H1 (cell line): Measurements from ENCODE around the gene IL12B. TPM values are rescaled to one million over a fixed set of nuclear protein-coding genes. Genes with fewer than 3 reads are reported as not detected.

Source experiments
- CTCF ChIA-PET: fragments of 300-600 bp; sonication (Branson Sonifier 250); formaldehyde crosslinking; loops from one replicate; lab custom pipeline; 2021; ENCODE audit not compliant: partially characterized antibody; lab: Charles Lee
- POLR2A ChIA-PET: fragments of 300-600 bp; sonication (Branson Sonifier 250); formaldehyde crosslinking; loops from one replicate; lab custom pipeline; 2021; ENCODE audit warnings: inconsistent platforms; ENCODE audit not compliant: partially characterized antibody; lab: Charles Lee
- DNase-seq, 2 experiments: peaks; one replicate each; pipeline versions ENCODE4 v3.0.0 to v3.0.0-alpha.2; 2010 to 2022; ENCODE audit warnings: low spot score in 2 of 2, low read depth in 1 of 2, mixed read lengths in 1 of 2
- FAIRE-seq: peaks from 2 replicates; lab custom pipeline; 2011; peaks lifted over from hg19 to GRCh38; lab: Jason Lieb, UNC
- H2AFZ ChIP-seq: 2 replicates; pipeline ENCODE4 v1.8.1; 2012; ENCODE audit warnings: low read length, inconsistent platforms
- H2AK5ac ChIP-seq: 2 replicates; pipeline ENCODE4 v1.6.1; 2013; ENCODE audit warnings: low read depth, low read length
- H2BK120ac ChIP-seq: replicated peaks from 2 replicates; pipeline ENCODE3; 2013; ENCODE audit warnings: low read depth, low read length, inconsistent platforms
- H2BK12ac ChIP-seq: 2 replicates; pipeline ENCODE4 v1.6.1; 2013; ENCODE audit warnings: low read depth, low read length
- H2BK15ac ChIP-seq: 2 replicates; pipeline ENCODE4 v1.6.1; 2013; ENCODE audit warnings: low read length
- H2BK20ac ChIP-seq: 2 replicates; pipeline ENCODE4 v1.6.1; 2013; ENCODE audit warnings: low read length
- H2BK5ac ChIP-seq: 2 replicates; pipeline ENCODE4 v1.6.1; 2013; ENCODE audit warnings: low read depth, low read length
- H3K14ac ChIP-seq: 2 replicates; pipeline ENCODE4 v1.6.1; 2013; ENCODE audit warnings: inconsistent platforms; ENCODE audit not compliant: insufficient read length
- H3K18ac ChIP-seq: 2 replicates; pipeline ENCODE4 v1.6.1; 2013; ENCODE audit warnings: low read length; ENCODE audit errors: extremely low read depth
- H3K23ac ChIP-seq: 2 replicates; pipeline ENCODE4 v1.6.1; 2013; ENCODE audit warnings: inconsistent platforms; ENCODE audit not compliant: insufficient read length
- H3K23me2 ChIP-seq: 2 replicates; pipeline ENCODE4 v1.6.1; 2013; ENCODE audit warnings: low read depth, low read length
- H3K27ac ChIP-seq: 2 replicates; pipeline ENCODE4 v1.6.1; 2011; ENCODE audit warnings: low read depth, low read length, inconsistent platforms
- H3K27me3 ChIP-seq, 4 experiments: replicated peaks in 1 of 4; 1 replicate in 1 of 4; 2 replicates in 3 of 4; pipeline versions ENCODE4 v1.6.1 to v1.8.1; 2011 to 2013; ENCODE audit warnings: low read length in 3 of 4, mild to moderate bottlenecking in 3 of 4, inconsistent platforms in 2 of 4, mixed read lengths in 2 of 4, moderate library complexity in 1 of 4; ENCODE audit not compliant: control insufficient read depth in 3 of 4, insufficient read depth in 3 of 4; ENCODE audit errors: extremely low read depth in 1 of 4
- H3K36me3 ChIP-seq, 4 experiments: 2 replicates each; pipeline versions ENCODE4 v1.6.1 to v1.8.1; 2011 to 2013; ENCODE audit warnings: mild to moderate bottlenecking in 4 of 4, low read length in 3 of 4, moderate library complexity in 2 of 4, control low read depth in 1 of 4, inconsistent platforms in 1 of 4; ENCODE audit not compliant: insufficient read depth in 4 of 4, control insufficient read depth in 2 of 4
- H3K4ac ChIP-seq: replicated peaks from 2 replicates; pipeline ENCODE3; 2013; ENCODE audit warnings: low read length, low read depth, mixed read lengths, inconsistent platforms; ENCODE audit not compliant: insufficient read length
- H3K4me1 ChIP-seq, 4 experiments: replicated peaks in 1 of 4; 1 replicate in 1 of 4; 2 replicates in 3 of 4; pipeline versions ENCODE4 v1.6.1 to v1.8.1; 2011 to 2013; ENCODE audit warnings: low read length in 3 of 4, inconsistent platforms in 2 of 4, mixed read lengths in 1 of 4; ENCODE audit not compliant: insufficient read depth in 4 of 4, control insufficient read depth in 3 of 4
- H3K4me2 ChIP-seq, 2 experiments: 2 replicates each; pipeline versions ENCODE4 v1.6.1 to v1.8.1; 2011 to 2013; ENCODE audit warnings: low read depth in 2 of 2, low read length in 2 of 2, control low read depth in 1 of 2, inconsistent platforms in 1 of 2, mild to moderate bottlenecking in 1 of 2; ENCODE audit not compliant: insufficient read depth in 1 of 2
- H3K4me3 ChIP-seq, 4 experiments: fragments of 200-600, 300-600 bp in 1 of 4; sonication (generic), shearing (Covaris generic), sonication (Bioruptor Twin) in 1 of 4; 2 replicates each; pipeline versions ENCODE4 v1.5.1 to v1.8.1; 2011 to 2016; ENCODE audit warnings: low read length in 4 of 4, low read depth in 3 of 4, control low read depth in 2 of 4, inconsistent platforms in 2 of 4, mild to moderate bottlenecking in 2 of 4, mixed read lengths in 1 of 4, moderate library complexity in 1 of 4; ENCODE audit not compliant: insufficient read depth in 2 of 4; ENCODE audit errors: extremely low read depth in 1 of 4
- H3K56ac ChIP-seq: replicated peaks from 2 replicates; pipeline ENCODE3; 2013; ENCODE audit warnings: low read depth, mild to moderate bottlenecking, mixed read lengths, low read length, inconsistent platforms; ENCODE audit not compliant: insufficient read length
- H3K79me1 ChIP-seq: 2 replicates; pipeline ENCODE4 v1.6.1; 2013; ENCODE audit warnings: low read depth, low read length, control low read depth
- H3K79me2 ChIP-seq, 2 experiments: 2 replicates each; pipeline versions ENCODE4 v1.6.1 to v1.8.1; 2012 to 2013; ENCODE audit warnings: low read length in 2 of 2, mild to moderate bottlenecking in 2 of 2, inconsistent platforms in 1 of 2; ENCODE audit not compliant: insufficient read depth in 2 of 2, control insufficient read depth in 1 of 2
- H3K9ac ChIP-seq, 4 experiments: replicated peaks in 1 of 4; 1 replicate in 1 of 4; 2 replicates in 3 of 4; pipeline versions ENCODE4 v1.6.1 to v1.8.1; 2011 to 2013; ENCODE audit warnings: low read depth in 3 of 4, low read length in 3 of 4, control low read depth in 2 of 4, mild to moderate bottlenecking in 2 of 4, moderate library complexity in 2 of 4, inconsistent platforms in 1 of 4; ENCODE audit errors: extremely low read depth in 1 of 4
- H3K9me3 ChIP-seq, 2 experiments: 2 replicates each; pipeline versions ENCODE4 v1.6.1 to v1.8.1; 2012 to 2013; ENCODE audit warnings: mild to moderate bottlenecking in 2 of 2, moderate library complexity in 2 of 2, control low read depth in 1 of 2, inconsistent platforms in 1 of 2, low read depth in 1 of 2, low read length in 1 of 2, mixed read lengths in 1 of 2; ENCODE audit not compliant: insufficient read depth in 2 of 2
- H4K20me1 ChIP-seq, 2 experiments: replicated peaks in 1 of 2; 2 replicates each; pipeline versions ENCODE3 to v1.8.1; 2011 to 2013; ENCODE audit warnings: inconsistent platforms in 2 of 2, low read length in 2 of 2, mild to moderate bottlenecking in 1 of 2; ENCODE audit not compliant: insufficient read depth in 2 of 2, control insufficient read depth in 1 of 2
- H4K5ac ChIP-seq: 2 replicates; pipeline ENCODE4 v1.6.1; 2013; ENCODE audit warnings: low read length, low read depth, mixed read lengths, inconsistent platforms; ENCODE audit not compliant: insufficient read length
- H4K8ac ChIP-seq: 2 replicates; pipeline ENCODE4 v1.8.0; 2013; ENCODE audit warnings: mild to moderate bottlenecking, moderate library complexity, low read length, inconsistent platforms; ENCODE audit not compliant: insufficient read depth; ENCODE audit errors: extremely low read depth
- H4K91ac ChIP-seq: replicated peaks from 2 replicates; pipeline ENCODE3; 2013; ENCODE audit warnings: low read length, mixed read lengths, inconsistent platforms; ENCODE audit not compliant: insufficient read length
- ASH2L ChIP-seq: fragments of 200-600, 300-600 bp; sonication (generic); IDR thresholded peaks from one replicate; pipeline ENCODE4 v1.7.1; 2017; ENCODE audit warnings: low read length
- ATF2 ChIP-seq: IDR thresholded peaks from 2 replicates; pipeline ENCODE4 v1.6.1; 2012; ENCODE audit warnings: low read length, inconsistent platforms
- CEBPB ChIP-seq: IDR thresholded peaks from 2 replicates; pipeline ENCODE4 v1.6.1; 2012; ENCODE audit warnings: low read depth, low read length
- CHD2 ChIP-seq: IDR thresholded peaks from 2 replicates; pipeline ENCODE4 v1.6.1; 2012; ENCODE audit warnings: low read length, improper control_type of control experiment
- CREB1 ChIP-seq: IDR thresholded peaks from 2 replicates; pipeline ENCODE4 v1.6.1; 2012; ENCODE audit warnings: inconsistent platforms
- CTBP2 ChIP-seq: IDR thresholded peaks from 2 replicates; pipeline ENCODE4 v1.7.0; 2011; ENCODE audit warnings: borderline replicate concordance, mild to moderate bottlenecking, moderate library complexity, mixed read lengths, low read length; ENCODE audit not compliant: insufficient read depth, insufficient read length
- EP300 ChIP-seq, 2 experiments: IDR thresholded peaks; 1 replicate in 1 of 2; 2 replicates in 1 of 2; pipeline ENCODE4 v1.6.1; 2011 to 2012; ENCODE audit warnings: low read depth in 2 of 2, low read length in 2 of 2, mild to moderate bottlenecking in 2 of 2, borderline replicate concordance in 1 of 2, inconsistent platforms in 1 of 2, moderate library complexity in 1 of 2
- KDM1A ChIP-seq: fragments of 200-600, 300-600 bp; sonication (generic); IDR thresholded peaks from 2 replicates; pipeline ENCODE4 v1.7.1; 2016; ENCODE audit warnings: mild to moderate bottlenecking, low read length, borderline replicate concordance
- KDM4A ChIP-seq: IDR thresholded peaks from one replicate; pipeline ENCODE4 v1.7.1; 2012; ENCODE audit warnings: low read depth, mild to moderate bottlenecking, moderate library complexity, low read length, inconsistent platforms; ENCODE audit not compliant: severe bottlenecking
- POU5F1 ChIP-seq: IDR thresholded peaks from 2 replicates; pipeline ENCODE4 v1.6.1; 2011; ENCODE audit warnings: low read depth, mild to moderate bottlenecking, low read length, moderate library complexity
- SIRT6 ChIP-seq: IDR thresholded peaks from one replicate; pipeline ENCODE4 v1.7.1; 2012; ENCODE audit warnings: low read length, inconsistent platforms
- SP2 ChIP-seq: IDR thresholded peaks from 2 replicates; pipeline ENCODE4 v1.6.1; 2012; ENCODE audit warnings: mild to moderate bottlenecking, low read length, inconsistent platforms
- SUZ12 ChIP-seq: fragments of 200-600 bp; sonication (generic); IDR thresholded peaks from 2 replicates; pipeline ENCODE4 v1.6.1; 2012; ENCODE audit warnings: mild to moderate bottlenecking, inconsistent platforms, low read length, moderate library complexity, mixed read lengths
- YY1 ChIP-seq: IDR thresholded peaks from 2 replicates; pipeline ENCODE4 v1.6.1; 2011; ENCODE audit warnings: low read depth, mild to moderate bottlenecking, low read length
- WGBS, 2 experiments: shearing (Covaris generic) in 1 of 2; methylation state at CpG; one replicate each; pipeline versions ENCODE4 v1.1.6 to v1.1.7; 2013 to 2015; ENCODE audit warnings: low lambda C conversion rate in 2 of 2, mixed read lengths in 2 of 2, inconsistent platforms in 1 of 2, low coverage in 1 of 2, missing lambda C conversion rate in 1 of 2; ENCODE audit not compliant: insufficient replicate concordance in 2 of 2, insufficient coverage in 1 of 2, insufficient read length in 1 of 2; ENCODE audit errors: extremely low coverage in 1 of 2, missing lambda C conversion rate in 1 of 2; 5-methylcytosine and 5-hydroxymethylcytosine counted together
- polyA plus RNA-seq, 7 experiments: library from polyadenylated mRNA; depleted of rRNA in 3 of 7; stranded (reverse) in 5 of 7; unstranded in 2 of 7; fragments of >200 nt in 5 of 7; fragments of 200-250 nt in 2 of 7; gene quantifications; 1 replicate in 5 of 7; 2 replicates in 1 of 7; 4 replicates in 1 of 7; pipeline versions ENCODE4 v1.2.1 to v1.2.3, GENCODE V29; 2011 to 2013; ENCODE audit warnings: missing spikeins in 2 of 7, mixed read lengths in 2 of 7
- total RNA-seq: library from RNA; stranded (reverse); fragmentation: NEBNext Ultra II Directional; extraction: Animal tissue kit (Norgen Biotek cat#: 25700); gene quantifications from 2 replicates; pipeline ENCODE4 v1.2.1, GENCODE V29; 2021

Gene IL12B
- total and polyA plus RNA-seq, 2 of the 8 experiments (the other 6 are each of a cell fraction or from before 2014, with no cell fraction given) = not detected

GRCh38 chr5:159318448-159318847, 11.8 kb downstream of the IL12B start:
- Histone ChIP-seq H2AK5ac (no peak overlapping the region), H3K27me3 (no peaks in the 10 kb centered on the region), H2BK15ac (no peak overlapping the region), H3K79me1 (no peaks in the 10 kb centered on the region), H3K36me3 (no peaks in the 10 kb centered on the region), H3K9ac (no peak overlapping the region), H4K8ac (no peak overlapping the region), H2AFZ (no peak overlapping the region), H3K14ac (no peak overlapping the region), H4K91ac (no peak overlapping the region), H2BK120ac (no peak overlapping the region), H2BK5ac (no peak overlapping the region), H2BK12ac (no peak overlapping the region), H3K27ac (no peak overlapping the region), H3K4ac (no peak overlapping the region), H3K56ac (no peak overlapping the region), H3K23me2 (no peaks in the 10 kb centered on the region), H3K4me3 (no peak overlapping the region), H4K20me1 (no peaks in the 10 kb centered on the region), H3K4me2 (no peak overlapping the region), H2BK20ac (no peak overlapping the region), H3K9me3 (no peaks in the 10 kb centered on the region), H4K5ac (no peak overlapping the region), H3K23ac (no peak overlapping the region), H3K4me1 (no peaks in the 10 kb centered on the region; a peak in 1 of 7 replicates), H3K79me2 (no peaks in the 10 kb centered on the region), H3K18ac (no peak overlapping the region)
- FAIRE-seq (no peak), DNase-seq (no peak)
- POLR2A ChIA-PET = no interaction called here
- CTCF ChIA-PET = interaction anchor here (1.3 to 3.8 kb wide), 10 partner anchors 10 to 162 kb away, joined by 4 to 38 read pairs (median 8); no protein-coding TSS in a partner anchor
- 90% methylated on average over 4 of the region's 4 CpGs; no CpG with 5 or more reads in 1 of the 2 experiments for WGBS, 2 experiments
- TF ChIP-seq YY1 (no peak), CEBPB (no peak), CHD2 (no peak), SP2 (no peak), SIRT6 (no peak), EP300 (IDR thresholded peaks at IDR 0.05; ENCODE audit: borderline replicate concordance in 1 of 2, low read depth in 2 of 2, low read length in 2 of 2) (no peak), CTBP2 (no peak), SUZ12 (no peak), KDM4A (no peak), POU5F1 (no peak), CREB1 (no peak), KDM1A (no peak), ATF2 (no peak), ASH2L (no peak)
